Progenitor cell of endocrine pancreas (in vitro differentiated cells): ENCODE results near the gene MBD3L2B. TPM values are rescaled to one million over a fixed set of nuclear protein-coding genes. Genes with fewer than 3 reads are reported as not detected.

Experiments
- DNase-seq: peaks from one replicate; pipeline ENCODE4 v3.0.0; 2021; ENCODE audit warnings: low spot score; ENCODE audit not compliant: unreplicated experiment
- H3K27ac Mint-ChIP-seq: 2 replicates; pipeline ENCODE4 v1.8.0; 2021; ENCODE audit warnings: mild to moderate bottlenecking, moderate library complexity, mixed read lengths
- H3K27me3 Mint-ChIP-seq: 2 replicates; pipeline ENCODE4 v1.8.0; 2021; ENCODE audit warnings: mixed read lengths
- H3K36me3 Mint-ChIP-seq: 2 replicates; pipeline ENCODE4 v1.8.0; 2022; ENCODE audit warnings: mixed read lengths; ENCODE audit not compliant: insufficient read depth
- H3K4me1 Mint-ChIP-seq: 2 replicates; pipeline ENCODE4 v1.8.0; 2021; ENCODE audit warnings: low read depth, mixed read lengths
- H3K4me3 Mint-ChIP-seq: 2 replicates; pipeline ENCODE4 v1.8.0; 2021; ENCODE audit warnings: low read depth, mild to moderate bottlenecking, moderate library complexity, mixed read lengths
- H3K9me3 Mint-ChIP-seq: 2 replicates; pipeline ENCODE4 v1.8.0; 2021; ENCODE audit warnings: low read depth, mixed read lengths
- total RNA-seq: library from RNA; stranded (reverse); gene quantifications from 2 replicates; pipeline ENCODE4 v1.2.1, GENCODE V29; 2021
- TF ChIP-seq, protein P1 (sequence below): fragments of 200-600 bp; sonication (generic); IDR thresholded peaks from one replicate; pipeline ENCODE4 v1.5.0; 2021; ENCODE audit warnings: antibody characterized with exemption, mild to moderate bottlenecking; ENCODE audit not compliant: unreplicated experiment

The MBD3L2B gene
- total RNA-seq, 1 donor from 2014 or later: not detected

DNA sequence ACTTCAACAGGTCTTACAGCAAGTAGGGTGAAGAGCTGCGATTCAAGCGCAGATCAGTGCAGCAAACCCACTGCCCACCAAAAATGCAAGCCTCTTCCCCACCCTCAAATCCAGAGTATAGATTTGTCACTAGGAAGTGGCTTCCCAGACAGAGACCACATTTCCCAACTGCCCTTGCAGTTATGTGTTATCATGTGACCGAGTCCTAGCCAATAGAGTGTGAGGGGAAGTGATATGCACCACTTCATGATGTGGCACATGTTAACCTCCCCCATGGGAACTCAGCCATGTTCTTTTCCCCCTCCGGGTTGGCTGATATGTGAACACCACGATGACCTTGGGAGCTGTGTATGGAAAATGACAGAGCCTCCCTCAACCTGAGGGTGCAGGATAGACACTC is 50.8 kb downstream of the MBD3L2B start:
- H3K36me3 Mint-ChIP-seq: no peaks in the 10 kb centered on the region
- H3K27ac Mint-ChIP-seq: no peak overlapping the region
- H3K9me3 Mint-ChIP-seq: peaks cover 38% of the 10 kb centered on the region
- DNase-seq: no peak
- no peaks in the 10 kb centered on the region for H3K4me1 Mint-ChIP-seq
- no peak overlapping the region for H3K4me3 Mint-ChIP-seq
- TF ChIP-seq, protein P1, sequence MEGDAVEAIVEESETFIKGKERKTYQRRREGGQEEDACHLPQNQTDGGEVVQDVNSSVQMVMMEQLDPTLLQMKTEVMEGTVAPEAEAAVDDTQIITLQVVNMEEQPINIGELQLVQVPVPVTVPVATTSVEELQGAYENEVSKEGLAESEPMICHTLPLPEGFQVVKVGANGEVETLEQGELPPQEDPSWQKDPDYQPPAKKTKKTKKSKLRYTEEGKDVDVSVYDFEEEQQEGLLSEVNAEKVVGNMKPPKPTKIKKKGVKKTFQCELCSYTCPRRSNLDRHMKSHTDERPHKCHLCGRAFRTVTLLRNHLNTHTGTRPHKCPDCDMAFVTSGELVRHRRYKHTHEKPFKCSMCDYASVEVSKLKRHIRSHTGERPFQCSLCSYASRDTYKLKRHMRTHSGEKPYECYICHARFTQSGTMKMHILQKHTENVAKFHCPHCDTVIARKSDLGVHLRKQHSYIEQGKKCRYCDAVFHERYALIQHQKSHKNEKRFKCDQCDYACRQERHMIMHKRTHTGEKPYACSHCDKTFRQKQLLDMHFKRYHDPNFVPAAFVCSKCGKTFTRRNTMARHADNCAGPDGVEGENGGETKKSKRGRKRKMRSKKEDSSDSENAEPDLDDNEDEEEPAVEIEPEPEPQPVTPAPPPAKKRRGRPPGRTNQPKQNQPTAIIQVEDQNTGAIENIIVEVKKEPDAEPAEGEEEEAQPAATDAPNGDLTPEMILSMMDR: no peak
- H3K27me3 Mint-ChIP-seq: no peaks in the 10 kb centered on the region

DNA sequence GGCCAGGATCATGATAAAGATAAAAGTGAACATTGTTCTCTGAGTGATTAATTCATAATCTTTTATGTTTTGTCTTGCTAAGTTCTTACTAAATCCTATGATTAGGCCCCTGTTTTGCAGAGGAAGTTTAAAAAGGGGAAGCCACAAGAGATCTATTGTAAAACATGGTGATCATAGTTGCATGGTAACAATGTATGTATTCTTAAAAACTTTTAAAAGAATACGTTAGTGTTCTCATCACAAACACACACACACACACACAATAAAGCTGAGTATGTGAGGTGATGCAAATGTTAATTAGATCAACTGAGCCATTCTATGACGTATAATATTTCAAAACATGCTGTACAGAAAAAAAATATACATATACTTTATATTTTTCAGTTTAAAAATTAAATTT is 51.2 kb downstream of the MBD3L2B start:
- peaks cover 39% of the 10 kb centered on the region for H3K9me3 Mint-ChIP-seq
- no peaks in the 10 kb centered on the region for H3K36me3 Mint-ChIP-seq
- TF ChIP-seq, protein P1: no peak
- H3K4me3 Mint-ChIP-seq: no peak overlapping the region
- no peak for DNase-seq
- H3K4me1 Mint-ChIP-seq: no peaks in the 10 kb centered on the region
- no peak overlapping the region for H3K27ac Mint-ChIP-seq
- no peaks in the 10 kb centered on the region for H3K27me3 Mint-ChIP-seq

DNA sequence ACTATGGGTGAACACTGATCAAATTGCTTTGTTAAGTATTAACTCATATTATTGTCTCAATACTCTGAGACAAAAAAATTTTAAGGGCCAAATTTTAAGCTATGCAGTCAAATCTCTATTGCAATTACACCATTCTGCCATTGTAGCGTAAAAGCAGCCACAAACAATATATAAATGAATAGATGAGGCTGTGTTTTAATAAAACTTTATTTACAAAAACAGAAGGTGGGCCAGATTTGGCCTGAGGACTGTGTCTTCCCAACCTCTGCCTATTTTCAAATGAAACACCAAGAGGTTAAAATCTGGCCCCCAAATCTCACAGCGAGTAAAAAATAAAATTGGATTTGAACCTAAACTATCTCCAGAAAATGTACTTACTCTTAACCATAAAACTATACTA is 51.7 kb downstream of the MBD3L2B start:
- no peaks in the 10 kb centered on the region for H3K4me1 Mint-ChIP-seq
- no peak for DNase-seq
- H3K9me3 Mint-ChIP-seq: peaks cover 39% of the 10 kb centered on the region
- no peaks in the 10 kb centered on the region for H3K36me3 Mint-ChIP-seq
- no peak overlapping the region for H3K4me3 Mint-ChIP-seq
- H3K27ac Mint-ChIP-seq: no peak overlapping the region
- TF ChIP-seq, protein P1: no peak
- no peaks in the 10 kb centered on the region for H3K27me3 Mint-ChIP-seq

Other genes with a start within 250 kb of the MBD3L2B start
- gene VAV1, start 248.7 kb downstream of the MBD3L2B start, total RNA-seq: not detected in 2 replicates
- not detected in 2 replicates for gene ADGRE1, start 133.9 kb downstream of the MBD3L2B start, total RNA-seq
- gene MBD3L5, start 9.1 kb upstream of the MBD3L2B start, total RNA-seq: not detected in 2 replicates
- not detected in 2 replicates for gene MBD3L4, start 18.7 kb upstream of the MBD3L2B start, total RNA-seq
- not detected in 2 replicates for gene MBD3L2, start 27.9 kb upstream of the MBD3L2B start, total RNA-seq
- gene MBD3L3, start 37.2 kb upstream of the MBD3L2B start, total RNA-seq: not detected in 2 replicates
- 14.9 and 15.7 TPM in 2 replicates for gene ZNF557, start 48.3 kb upstream of the MBD3L2B start, total RNA-seq